NCI-H82 treated with DMSO at 0.1 percent for 48 hours (cell line): Measurements from ENCODE around the gene DDX10.
A peak's percentile ranks its signal among the peaks of the same experiment; 100 is the strongest.

Source experiments
- DNase-seq: peaks from one replicate; lab custom pipeline; 2025; ENCODE audit not compliant: unreplicated experiment; lab: John Stamatoyannopoulos, UW

The DDX10 gene

DNA sequence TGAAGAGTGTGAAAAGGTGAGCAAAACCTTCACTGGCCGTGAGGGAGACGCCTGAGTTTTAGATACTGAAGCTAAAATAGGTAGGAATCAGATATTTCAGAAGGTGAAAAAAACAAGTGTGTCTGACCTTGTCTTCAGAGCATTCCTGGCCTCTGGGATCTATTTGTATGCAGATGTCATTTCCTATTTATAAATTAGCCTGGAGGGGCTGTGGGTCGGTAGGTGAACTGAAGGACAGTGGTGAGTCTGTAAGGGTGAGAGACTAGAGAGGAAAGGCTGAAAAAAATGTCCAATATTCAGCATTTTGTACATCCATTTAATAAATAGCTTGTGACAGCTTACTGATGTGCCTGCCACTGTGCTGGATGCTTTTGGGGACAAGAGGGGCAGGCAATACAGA is 302.1 kb downstream of the DDX10 start:
- DNase-seq = no peak

DNA sequence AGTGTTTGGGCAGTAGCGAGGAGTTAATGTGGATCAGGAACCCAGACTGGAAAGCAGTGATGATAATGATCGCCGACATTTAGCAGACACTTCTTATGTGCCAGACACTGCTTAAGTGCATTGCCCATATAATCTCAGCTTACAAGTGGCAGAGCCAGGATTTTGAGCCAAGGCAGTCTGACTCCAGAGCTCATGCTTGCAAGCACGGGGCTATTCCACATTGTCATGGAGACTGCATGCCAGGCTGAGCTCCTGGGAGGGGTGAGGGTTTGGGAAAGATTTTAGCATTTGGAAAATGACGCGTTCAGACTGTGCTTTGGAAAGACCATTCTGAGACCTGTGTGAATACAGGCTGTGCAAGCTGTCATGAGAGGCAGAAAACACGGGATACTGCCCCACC is 302.7 kb downstream of the DDX10 start:
- DNase-seq = no peak

DNA sequence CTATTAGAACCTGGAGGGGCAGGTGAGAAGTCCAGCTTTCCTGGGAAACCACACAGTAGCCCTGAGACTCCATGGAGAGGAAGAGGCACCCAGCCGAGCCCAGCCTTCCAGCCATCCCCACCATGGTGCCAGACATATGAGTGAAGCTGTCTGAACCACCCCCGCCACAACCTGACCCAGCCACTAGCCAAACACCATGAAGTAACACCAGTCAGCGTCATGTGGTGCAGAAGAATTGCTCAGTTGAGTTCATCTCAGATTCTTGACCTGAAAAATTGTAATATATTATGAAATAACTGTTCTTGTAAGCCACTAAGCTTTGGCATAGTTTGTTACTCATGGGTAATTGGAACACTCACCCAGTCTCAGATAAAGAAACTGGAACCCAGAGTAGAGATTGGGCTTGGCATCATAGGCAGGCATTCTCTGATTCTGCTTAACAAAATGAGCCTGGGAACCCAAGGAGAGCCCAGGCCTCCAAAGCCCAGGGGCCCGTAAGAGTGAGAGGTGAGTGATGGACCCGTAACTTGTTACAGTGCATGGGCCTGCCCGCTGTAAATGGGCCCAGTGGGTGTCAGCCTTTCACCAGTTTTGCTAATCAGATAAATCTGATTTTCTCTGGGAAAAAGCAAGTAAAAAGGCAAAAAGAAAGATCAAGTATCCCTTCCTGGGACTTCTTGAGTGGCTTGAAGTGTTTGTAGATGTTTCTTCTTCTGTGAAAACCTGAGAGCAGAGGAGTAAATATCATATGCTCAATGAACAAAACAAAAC is 305.5 kb downstream of the DDX10 start:
- no peak for DNase-seq

DNA sequence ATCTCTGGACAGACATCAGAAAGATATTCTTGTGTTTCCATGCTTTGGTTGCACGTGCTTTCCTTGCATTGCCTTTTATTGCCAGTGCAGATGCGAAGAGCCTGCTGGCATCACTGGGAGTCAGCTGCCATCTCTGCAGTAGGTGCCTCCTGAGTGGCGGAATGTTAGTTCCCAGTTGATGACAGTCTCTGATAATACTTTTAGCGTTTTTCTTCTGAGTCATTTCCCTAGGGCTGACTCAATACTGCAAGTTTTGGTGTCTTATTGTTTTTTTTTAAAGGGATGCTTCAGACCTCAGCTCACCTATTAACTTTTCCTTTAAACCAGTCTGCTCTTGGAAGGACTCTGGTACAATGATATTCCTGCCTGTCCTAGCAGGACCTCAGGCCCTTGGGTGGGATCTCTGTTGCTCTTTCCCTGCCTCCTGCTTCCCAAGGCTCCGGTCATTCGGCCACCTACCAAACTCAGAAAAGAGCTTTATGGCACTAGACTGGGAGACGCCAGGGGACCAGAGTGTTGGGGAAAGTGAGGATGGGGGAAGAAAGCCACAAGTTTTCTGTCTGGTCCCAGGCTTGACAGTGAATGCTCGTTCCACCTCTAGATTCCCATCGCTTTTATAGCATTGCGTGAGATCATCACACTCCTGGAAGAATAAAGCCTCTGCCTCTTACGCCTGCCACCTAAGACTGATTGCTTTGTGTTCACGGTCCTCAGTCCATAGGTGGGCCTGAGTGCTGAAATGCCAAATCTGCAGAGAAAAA is 308.7 kb downstream of the DDX10 start:
- DNase-seq = no peak

DNA sequence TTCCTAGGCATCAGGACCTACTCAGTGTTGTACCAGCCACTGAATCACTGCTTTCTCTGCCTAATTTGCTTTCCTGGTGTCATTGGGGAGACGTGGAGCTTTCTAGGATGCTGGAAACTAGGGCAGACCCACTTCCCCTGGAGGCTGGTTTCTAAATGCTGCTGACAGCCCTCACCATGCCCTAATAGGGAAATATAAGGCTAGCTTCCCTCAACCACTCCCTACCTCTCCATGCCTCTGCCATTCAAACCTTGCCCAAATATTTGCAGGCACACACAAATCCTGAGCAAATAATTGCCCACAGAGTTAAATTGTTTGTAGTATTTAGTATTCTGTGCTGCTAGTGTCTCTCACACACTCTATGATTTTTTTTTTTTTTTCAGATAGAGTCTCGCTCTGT is 310.2 kb downstream of the DDX10 start:
- no peak for DNase-seq

DNA sequence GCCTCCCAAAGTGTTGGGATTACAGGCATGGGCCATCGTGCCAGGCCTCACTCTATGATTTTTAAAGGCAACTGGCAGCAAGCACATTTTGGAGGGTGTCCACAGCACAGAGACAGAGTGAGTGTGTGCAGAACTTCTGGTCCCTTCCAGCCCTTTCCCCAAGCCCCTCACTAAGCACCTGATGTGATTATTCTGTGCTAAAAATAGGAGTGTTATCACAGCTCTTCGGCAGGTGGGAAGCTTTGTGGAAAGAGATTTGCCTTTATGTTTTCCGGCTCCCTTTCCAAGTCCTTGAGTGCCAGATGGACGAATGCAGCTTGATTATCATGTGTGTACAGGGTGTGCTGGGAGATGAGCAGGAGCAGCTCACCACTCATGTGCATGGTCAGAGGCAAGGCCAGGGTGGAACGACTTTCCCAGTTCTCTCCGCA is 310.8 kb downstream of the DDX10 start:
- peak; percentile 66 for DNase-seq

DNA sequence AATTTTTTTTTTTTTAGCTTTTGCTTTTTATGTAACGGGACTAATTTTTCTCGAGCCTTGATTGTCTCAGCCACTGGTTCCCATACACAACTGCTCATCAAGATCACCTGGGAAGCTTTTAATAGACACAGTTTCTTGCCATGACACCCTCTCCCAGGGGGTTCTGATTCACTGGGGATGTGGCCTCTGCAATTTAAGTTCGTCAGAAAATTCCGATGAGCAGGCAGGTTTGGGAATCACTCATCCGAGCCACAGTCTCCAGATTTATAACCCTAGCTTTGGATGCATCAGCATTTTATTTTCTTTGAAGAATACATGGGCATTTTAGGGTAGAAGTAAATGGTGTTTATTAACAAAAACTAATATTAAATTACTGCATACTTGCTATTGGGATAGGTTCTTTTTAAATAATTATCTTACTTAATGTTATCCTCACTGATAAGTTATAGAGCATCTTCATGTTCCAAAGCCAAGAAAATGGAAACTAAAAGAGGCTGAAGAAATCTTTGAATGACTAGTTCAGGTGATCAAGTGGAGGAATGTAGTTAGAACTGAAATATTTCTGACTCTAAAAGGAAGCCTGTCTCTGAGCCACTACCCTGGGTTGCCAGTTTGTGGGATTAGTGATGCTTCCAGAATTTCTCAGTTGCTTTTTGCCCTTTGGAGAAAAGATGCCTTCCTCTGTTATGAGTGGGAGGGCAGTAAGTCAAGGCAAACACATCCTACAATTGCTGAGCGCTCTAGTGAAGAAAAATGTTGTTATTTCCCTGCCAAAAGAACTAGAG is 319.0 kb downstream of the DDX10 start:
- DNase-seq = no peak

DNA sequence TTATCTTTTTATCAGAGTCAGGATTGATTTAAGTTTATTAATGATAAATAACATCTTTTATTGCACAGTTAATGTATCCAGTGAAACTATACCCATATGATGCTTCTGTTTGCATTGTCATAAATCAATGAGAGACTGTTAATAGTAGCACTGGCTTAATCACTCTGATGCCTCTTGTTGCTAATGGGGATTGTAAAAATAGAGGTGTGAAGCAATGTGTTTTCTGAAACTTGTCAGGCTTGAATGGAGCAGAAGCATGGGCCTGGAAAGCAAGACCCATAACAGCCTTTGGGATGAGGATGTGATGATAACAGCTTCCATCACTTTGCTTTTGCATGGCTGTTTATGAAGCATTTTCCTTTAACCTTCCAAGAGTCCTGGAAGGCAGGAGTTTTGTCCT is 319.7 kb downstream of the DDX10 start:
- DNase-seq = no peak

DNA sequence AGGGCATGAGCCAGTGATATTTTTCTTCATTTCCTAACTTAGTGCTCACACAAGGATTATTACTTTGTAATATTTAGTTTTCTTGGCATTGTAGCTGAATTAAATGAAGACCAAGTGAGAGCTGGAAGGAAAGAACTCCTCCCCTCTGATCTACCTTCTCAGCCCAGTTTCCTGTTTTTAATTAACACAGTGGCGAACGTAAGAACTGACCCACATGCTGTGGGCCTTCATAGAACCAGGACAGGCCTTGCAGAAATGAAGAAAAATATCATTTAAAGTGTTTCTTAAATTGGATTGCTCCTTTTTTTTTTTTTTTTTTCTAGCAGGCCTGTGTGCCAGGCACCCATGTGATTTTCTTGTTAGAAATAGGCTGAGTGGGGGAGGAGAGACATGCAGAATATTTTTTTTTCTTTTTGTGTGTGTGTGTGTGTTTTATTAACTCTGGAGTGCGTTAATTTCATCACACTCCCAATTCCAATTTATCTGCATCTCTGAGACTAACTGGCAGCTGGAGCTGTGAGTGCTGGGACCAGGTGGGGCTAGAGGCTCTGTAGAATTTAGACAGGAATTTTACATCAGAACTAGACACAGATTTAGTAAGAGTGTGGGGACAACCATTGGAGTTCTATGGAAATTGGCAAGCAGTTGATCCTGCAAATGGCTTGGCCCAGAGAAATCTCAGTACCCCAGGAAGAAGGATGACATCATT is 320.5 kb downstream of the DDX10 start:
- no peak for DNase-seq

DNA sequence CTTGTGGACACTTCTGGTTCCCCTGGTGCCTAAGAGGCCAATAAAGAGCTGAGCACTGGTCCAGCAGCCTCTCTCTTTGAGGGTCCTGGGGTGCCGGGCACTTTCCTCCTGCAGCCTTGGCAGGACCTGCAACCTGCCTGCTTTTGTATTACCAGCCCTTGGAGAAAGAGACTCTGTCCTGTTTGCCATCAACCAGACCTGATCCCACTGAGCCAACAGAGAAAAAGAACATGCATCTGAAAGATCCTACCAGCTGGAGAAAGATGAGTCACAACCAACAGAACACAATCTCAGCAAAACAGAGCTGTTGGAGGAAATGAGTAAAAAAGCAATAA is 321.0 kb downstream of the DDX10 start:
- DNase-seq = no peak
